ENCODE results near the gene IQSEC1. TPM values are rescaled to one million over a fixed set of nuclear protein-coding genes. Genes with fewer than 3 reads are reported as not detected.

IQSEC1 gene
- total RNA-seq, 4 donors from 2014 or later, result 56.1 to 99.5 (median 78.2) TPM

DNA sequence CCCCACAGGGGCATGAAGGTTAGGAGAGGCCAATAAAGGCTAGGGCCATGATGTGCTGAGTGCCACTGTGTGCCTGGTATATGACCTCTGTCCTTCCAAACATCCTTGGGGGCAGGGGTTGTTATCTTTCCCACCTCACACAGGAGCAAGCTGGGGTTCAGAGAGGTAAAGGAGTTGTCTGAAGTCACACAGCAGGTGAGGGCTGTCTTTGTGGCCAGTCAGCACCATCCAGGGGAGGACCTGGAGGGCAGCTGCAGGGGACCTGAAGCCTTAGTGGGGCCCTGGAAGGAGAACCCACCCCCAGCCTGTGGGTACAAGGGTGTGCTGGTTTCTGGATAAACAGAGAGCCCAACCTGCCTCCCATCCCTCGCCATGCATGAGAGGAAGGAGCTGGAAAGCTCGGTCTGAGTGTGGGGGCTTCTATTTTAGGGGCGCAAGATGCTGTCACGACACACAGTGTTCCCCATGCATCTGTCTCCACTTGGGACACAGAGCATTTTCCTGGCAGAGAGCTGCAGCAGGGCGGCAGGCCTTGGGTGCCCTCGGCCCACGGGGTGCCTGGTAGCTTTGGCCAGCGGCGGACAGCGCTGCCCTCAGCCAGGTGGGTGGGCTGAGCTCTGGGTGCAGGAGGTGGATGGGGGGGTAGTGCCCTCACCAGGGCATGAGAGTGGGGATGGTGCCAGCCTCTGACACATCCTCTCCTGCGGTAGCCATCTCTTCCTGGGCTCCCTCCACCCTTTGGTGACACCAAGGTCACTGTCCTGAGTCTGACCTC is 14.7 kb downstream of the IQSEC1 start:
- WGBS, result 90% methylated on average over 7 of the region's 11 CpGs
- intact Hi-C loops (cut with DNase I), result no loop called here

DNA sequence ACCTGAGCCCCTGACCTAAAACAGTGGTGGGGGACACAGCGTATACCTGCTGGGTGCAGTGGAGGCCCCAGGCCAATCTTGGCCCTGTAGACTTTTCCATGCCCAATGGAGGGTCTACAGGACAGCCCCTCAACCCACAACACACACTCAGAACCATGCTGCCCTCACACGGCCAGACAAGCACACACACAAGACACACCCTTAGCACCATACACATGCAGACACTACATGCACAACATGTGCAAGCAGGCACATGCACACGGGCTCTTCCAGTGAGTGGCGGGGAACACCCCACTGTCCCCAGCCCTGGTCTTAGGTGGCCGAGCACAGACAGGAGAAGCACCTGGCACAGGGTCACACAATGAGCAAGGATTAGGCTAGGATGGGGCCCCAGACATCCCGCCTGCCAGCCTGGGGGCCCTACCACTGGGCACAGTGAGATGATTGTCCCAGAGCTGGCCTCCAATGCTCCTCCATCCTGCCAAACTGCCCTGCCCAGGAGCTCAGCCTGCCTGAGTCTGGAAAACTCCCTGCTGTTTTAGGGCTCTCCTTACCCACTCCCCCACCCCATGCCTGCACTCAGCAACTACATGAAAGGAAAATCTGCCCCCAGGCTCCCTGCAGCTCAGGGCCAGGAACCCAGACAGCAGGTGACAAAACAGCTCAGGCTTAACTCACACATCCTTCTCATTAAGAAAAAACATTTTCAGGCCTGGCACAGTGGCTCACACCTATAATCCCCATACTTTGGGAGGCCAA is 15.8 kb downstream of the IQSEC1 start:
- 100% methylated on average over 1 of the region's 6 CpGs for WGBS
- intact Hi-C loops (cut with DNase I), result no loop called here
- Histone ChIP-seq H3K4me1 (no peaks in the 10 kb centered on the region), H3K4me3 (no peak overlapping the region), H3K36me3 (no peaks in the 10 kb centered on the region), H3K27me3 (no peaks in the 10 kb centered on the region), H3K9me3 (no peaks in the 10 kb centered on the region), H3K27ac (replicated peaks in 1 of 4) (no peak overlapping the region)
- no peak for DNase-seq (ENCODE audit: extremely low spot score)
- TF ChIP-seq, protein P1, sequence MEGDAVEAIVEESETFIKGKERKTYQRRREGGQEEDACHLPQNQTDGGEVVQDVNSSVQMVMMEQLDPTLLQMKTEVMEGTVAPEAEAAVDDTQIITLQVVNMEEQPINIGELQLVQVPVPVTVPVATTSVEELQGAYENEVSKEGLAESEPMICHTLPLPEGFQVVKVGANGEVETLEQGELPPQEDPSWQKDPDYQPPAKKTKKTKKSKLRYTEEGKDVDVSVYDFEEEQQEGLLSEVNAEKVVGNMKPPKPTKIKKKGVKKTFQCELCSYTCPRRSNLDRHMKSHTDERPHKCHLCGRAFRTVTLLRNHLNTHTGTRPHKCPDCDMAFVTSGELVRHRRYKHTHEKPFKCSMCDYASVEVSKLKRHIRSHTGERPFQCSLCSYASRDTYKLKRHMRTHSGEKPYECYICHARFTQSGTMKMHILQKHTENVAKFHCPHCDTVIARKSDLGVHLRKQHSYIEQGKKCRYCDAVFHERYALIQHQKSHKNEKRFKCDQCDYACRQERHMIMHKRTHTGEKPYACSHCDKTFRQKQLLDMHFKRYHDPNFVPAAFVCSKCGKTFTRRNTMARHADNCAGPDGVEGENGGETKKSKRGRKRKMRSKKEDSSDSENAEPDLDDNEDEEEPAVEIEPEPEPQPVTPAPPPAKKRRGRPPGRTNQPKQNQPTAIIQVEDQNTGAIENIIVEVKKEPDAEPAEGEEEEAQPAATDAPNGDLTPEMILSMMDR (IDR thresholded peaks at IDR 0.05), result no peak
- no peak for TF ChIP-seq POLR2A (IDR thresholded peaks at IDR 0.05; ENCODE audit: low read depth)
- TF ChIP-seq EP300 (IDR thresholded peaks at IDR 0.05), result no peak
- TF ChIP-seq POLR2AphosphoS5 (IDR thresholded peaks at IDR 0.05), result no peak

More for the DNA sequence above, 14.7 kb downstream of the IQSEC1 start:
- H3K4me1 ChIP-seq, result no peaks in the 10 kb centered on the region
- no peak overlapping the region for H3K4me3 ChIP-seq
- no peak for DNase-seq (ENCODE audit: extremely low spot score)
- H3K27me3 ChIP-seq, result no peaks in the 10 kb centered on the region
- no peaks in the 10 kb centered on the region for H3K36me3 ChIP-seq
- TF ChIP-seq, protein P1 (IDR thresholded peaks at IDR 0.05), result no peak
- no peak for TF ChIP-seq POLR2A (IDR thresholded peaks at IDR 0.05; ENCODE audit: low read depth)
- TF ChIP-seq EP300 (IDR thresholded peaks at IDR 0.05), result no peak
- H3K27ac ChIP-seq (replicated peaks in 1 of 4), result no peak overlapping the region
- H3K9me3 ChIP-seq, result no peaks in the 10 kb centered on the region

DNA sequence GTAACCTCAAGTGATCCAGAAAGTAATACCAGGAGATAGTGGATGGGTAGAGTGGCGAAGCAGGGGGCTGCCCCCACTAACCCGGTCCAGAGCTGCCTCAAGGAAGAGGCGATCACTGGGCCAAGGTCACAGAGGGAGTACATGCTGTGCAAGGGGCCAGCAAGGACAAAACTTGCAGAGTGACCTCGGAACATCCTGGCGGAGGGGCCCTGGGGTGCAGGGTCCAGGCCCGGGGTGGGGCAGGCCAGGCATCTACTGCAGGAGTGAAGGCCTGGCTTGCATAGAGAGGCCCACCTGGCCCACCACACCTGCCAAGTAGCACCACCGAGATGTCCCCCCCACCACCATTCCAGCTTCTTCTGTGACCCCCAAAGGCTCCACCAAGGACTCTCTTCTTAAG is 17.6 kb downstream of the IQSEC1 start:
- 93% methylated on average over 4 of the region's 7 CpGs for WGBS
- Histone ChIP-seq H3K27ac (replicated peaks in 1 of 4) (no peak overlapping the region), H3K4me3 (no peak overlapping the region), H3K27me3 (no peaks in the 10 kb centered on the region), H3K9me3 (no peaks in the 10 kb centered on the region), H3K4me1 (no peaks in the 10 kb centered on the region), H3K36me3 (no peaks in the 10 kb centered on the region)
- no peak for TF ChIP-seq POLR2A (IDR thresholded peaks at IDR 0.05; ENCODE audit: low read depth)
- no peak for TF ChIP-seq POLR2AphosphoS5 (IDR thresholded peaks at IDR 0.05)
- no peak for TF ChIP-seq EP300 (IDR thresholded peaks at IDR 0.05)
- TF ChIP-seq, protein P1 (IDR thresholded peaks at IDR 0.05), result no peak
- intact Hi-C loops (cut with DNase I), result no loop called here
- no peak for DNase-seq (ENCODE audit: extremely low spot score)

- Histone ChIP-seq H3K9me3 (no peaks in the 10 kb centered on the region), H3K27me3 (no peaks in the 10 kb centered on the region), H3K4me3 (no peak overlapping the region), H3K27ac (replicated peaks in 1 of 4) (no peak overlapping the region), H3K36me3 (no peaks in the 10 kb centered on the region), H3K4me1 (no peaks in the 10 kb centered on the region)
- WGBS, result 97% methylated on average over 9 of the region's 31 CpGs
- TF ChIP-seq, protein P1 (IDR thresholded peaks at IDR 0.05), result no peak
- no peak for TF ChIP-seq EP300 (IDR thresholded peaks at IDR 0.05)
- no peak for TF ChIP-seq POLR2A (IDR thresholded peaks at IDR 0.05; ENCODE audit: low read depth)
- intact Hi-C loops (cut with DNase I), result no loop called here
- DNase-seq (ENCODE audit: extremely low spot score), result no peak
These were observed 18.6 kb downstream of the IQSEC1 start for GRCh38 chr3:13054341-13055285.
